Urinary bladder (tissue), 4 donors: ENCODE results near the gene LDLRAD4. TPM values are rescaled to one million over a fixed set of nuclear protein-coding genes. Genes with fewer than 3 reads are reported as not detected.

Source experiments
- DNase-seq: peaks from one replicate; pipeline ENCODE4 v3.0.0-alpha.2; 2015; ENCODE audit errors: extremely low spot score
- H3K27ac ChIP-seq: one replicate; pipeline ENCODE4 v1.5.1; 2013; ENCODE audit warnings: low read depth, mild to moderate bottlenecking, moderate library complexity
- H3K36me3 ChIP-seq: one replicate; pipeline ENCODE4 v1.6.1; 2013; ENCODE audit warnings: mild to moderate bottlenecking, moderate library complexity; ENCODE audit not compliant: insufficient read depth
- H3K4me1 ChIP-seq: one replicate; pipeline ENCODE4 v1.6.1; 2013; ENCODE audit warnings: mild to moderate bottlenecking, moderate library complexity; ENCODE audit not compliant: insufficient read depth
- H3K4me3 ChIP-seq: one replicate; pipeline ENCODE4 v1.5.1; 2013; ENCODE audit warnings: low read depth, low read length
- WGBS: extraction: QIAGEN DNeasy Blood & Tissue Kit; methylation state at CpG from one replicate; pipeline ENCODE4 v1.1.7; 2013; 5-methylcytosine and 5-hydroxymethylcytosine counted together
- polyA plus RNA-seq: library from polyadenylated mRNA; stranded (reverse); fragments of 200-250 nt; gene quantifications from one replicate; pipeline ENCODE4 v1.2.3, GENCODE V29; 2013
- total RNA-seq: library from RNA; depleted of rRNA; stranded (reverse); fragments of >200 nt; gene quantifications from one replicate; pipeline ENCODE4 v1.2.3, GENCODE V29; 2014
- donor health status: healthy with polysubstance abuse.
- donor health status: healthy.

LDLRAD4 gene
- total and polyA plus RNA-seq, 2 donors: 13.8 to 52.3 TPM

GRCh38 chr18:13227910-13228309 is 9.3 kb downstream of the LDLRAD4 start:
- no peaks in the 10 kb centered on the region for H3K4me1 ChIP-seq

DNA sequence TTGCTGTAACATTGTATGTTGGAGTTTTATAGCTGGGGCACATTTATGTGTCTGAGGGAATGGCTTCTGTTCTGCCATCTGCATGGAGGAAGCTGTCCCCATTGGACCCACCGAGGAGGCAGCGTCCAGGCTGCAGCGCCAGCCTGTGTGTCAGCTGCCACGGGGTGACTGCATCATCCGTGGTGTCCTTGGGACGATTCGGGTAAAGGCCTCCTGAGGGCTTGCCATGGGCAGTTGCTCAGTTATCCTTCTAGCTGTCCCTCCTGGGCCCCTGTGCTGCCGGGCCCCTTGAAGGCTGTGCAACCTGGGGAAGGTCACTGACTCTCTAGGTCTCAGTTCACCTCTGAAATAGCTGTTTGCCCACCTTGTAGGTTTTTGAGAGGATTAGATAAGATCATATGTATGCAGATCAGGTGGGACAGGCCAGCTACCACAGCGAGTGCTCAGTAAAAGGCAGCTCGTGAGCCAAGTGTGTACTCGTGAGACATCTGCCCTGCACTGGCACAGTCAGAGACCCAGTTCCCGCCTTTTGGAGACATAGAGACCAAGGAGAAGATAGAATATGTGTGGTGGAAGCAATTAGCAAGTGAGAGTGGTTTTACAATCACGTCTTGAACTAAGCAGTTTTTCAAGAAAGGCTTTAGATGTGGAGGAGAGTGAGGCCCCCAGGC is 10.6 kb downstream of the LDLRAD4 start:
- no peak for DNase-seq
- Histone ChIP-seq H3K4me3 (no peak overlapping the region), H3K27ac (no peak overlapping the region)

More at GRCh38 chr18:13227910-13228309, 9.3 kb downstream of the LDLRAD4 start:
- no peaks in the 10 kb centered on the region for H3K36me3 ChIP-seq
- DNase-seq: no peak
- H3K4me3 ChIP-seq: no peak overlapping the region
- H3K27ac ChIP-seq: no peak overlapping the region
- 98% methylated on average over 6 of the region's 6 CpGs for WGBS

DNA sequence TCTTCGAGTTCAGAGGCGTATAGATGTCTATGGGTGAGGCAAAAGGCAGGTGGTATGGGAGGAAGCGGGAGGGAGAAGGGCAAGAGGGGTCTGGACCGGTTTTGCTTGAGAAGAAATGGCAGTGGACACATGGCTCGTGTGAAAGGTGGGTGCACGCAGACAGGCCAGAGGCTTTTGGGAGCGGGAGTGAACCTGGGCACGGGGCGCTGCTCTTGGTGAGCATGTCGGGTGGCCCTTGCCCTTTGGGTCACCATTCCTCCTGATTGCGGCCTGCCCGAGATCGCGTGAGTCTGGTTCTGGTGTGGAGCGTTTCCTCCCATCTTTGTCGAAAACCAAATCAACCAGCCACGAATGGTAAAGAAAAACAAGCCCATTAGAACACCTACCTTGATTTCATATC is 12.6 kb downstream of the LDLRAD4 start:
- Histone ChIP-seq H3K36me3 (no peaks in the 10 kb centered on the region), H3K27ac (no peak overlapping the region), H3K4me3 (no peak overlapping the region), H3K4me1 (no peaks in the 10 kb centered on the region)
- 95% methylated on average over 17 of the region's 17 CpGs for WGBS
- DNase-seq: no peak

More for the DNA sequence above, 10.6 kb downstream of the LDLRAD4 start:
- WGBS: 94% methylated on average over 13 of the region's 13 CpGs
- no peaks in the 10 kb centered on the region for H3K4me1 ChIP-seq
- H3K36me3 ChIP-seq: no peaks in the 10 kb centered on the region

- H3K36me3 ChIP-seq: no peaks in the 10 kb centered on the region
- DNase-seq: no peak
- H3K4me1 ChIP-seq: no peaks in the 10 kb centered on the region
- H3K27ac ChIP-seq: no peak overlapping the region
- WGBS: 43% methylated on average over 37 of the region's 37 CpGs
- H3K4me3 ChIP-seq: no peak overlapping the region
Observed at GRCh38 chr18:13232086-13232917, 13.7 kb downstream of the LDLRAD4 start.

GRCh38 chr18:13232971-13233786 is 14.6 kb downstream of the LDLRAD4 start:
- WGBS: 93% methylated on average over 19 of the region's 19 CpGs
- Histone ChIP-seq H3K4me1 (no peaks in the 10 kb centered on the region), H3K4me3 (no peak overlapping the region), H3K27ac (no peak overlapping the region), H3K36me3 (no peaks in the 10 kb centered on the region)
- no peak for DNase-seq

DNA sequence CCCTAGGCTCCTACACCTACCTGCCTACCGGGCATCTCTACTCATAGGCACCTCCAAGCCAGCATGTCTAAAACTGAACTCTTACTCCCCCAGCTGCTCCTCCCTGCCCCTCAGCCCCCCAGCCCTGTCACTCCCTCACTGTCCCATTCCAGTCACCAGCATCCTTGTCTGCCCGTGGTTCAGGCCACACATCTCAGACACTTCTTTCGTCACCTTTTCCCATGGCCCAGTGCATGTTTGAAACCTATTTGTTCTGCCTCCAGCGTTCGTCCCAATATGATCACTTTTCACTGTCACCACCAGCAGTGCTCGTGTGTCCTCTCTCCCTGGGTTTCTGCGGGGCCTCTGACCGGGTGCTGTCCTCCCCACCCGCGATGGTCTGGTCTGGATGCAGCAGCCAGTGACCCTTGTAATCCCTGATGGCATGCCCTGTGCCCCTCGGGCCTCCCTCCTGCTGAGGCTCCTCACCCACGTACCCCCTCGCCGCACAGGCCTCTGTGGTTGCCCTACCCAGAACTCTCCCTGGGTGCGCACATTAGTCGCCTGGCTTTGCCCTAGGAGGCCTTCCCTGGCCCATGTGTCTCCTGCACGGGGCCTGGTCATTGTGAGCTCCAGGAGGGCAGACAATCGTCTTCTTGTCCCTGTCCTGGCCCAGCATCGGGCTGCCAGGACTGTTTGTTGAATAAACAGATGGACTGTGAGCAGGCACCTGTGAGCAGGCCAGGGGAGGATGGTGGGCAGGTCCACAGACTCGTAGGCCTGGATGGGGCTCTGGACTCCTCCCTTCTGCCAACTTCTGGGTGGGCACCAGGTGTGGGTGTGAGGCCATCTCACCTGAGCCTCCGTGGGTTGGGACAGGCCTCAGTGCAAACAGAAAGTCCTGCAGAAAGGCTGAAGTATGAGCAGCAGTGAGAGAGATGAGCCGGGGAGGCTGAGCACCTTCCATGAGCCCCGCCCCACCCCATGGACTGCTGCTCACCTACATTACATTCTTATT is 15.5 kb downstream of the LDLRAD4 start:
- WGBS: 94% methylated on average over 23 of the region's 23 CpGs

GRCh38 chr18:13235421-13235831 is 16.9 kb downstream of the LDLRAD4 start:
- Histone ChIP-seq H3K36me3 (no peaks in the 10 kb centered on the region), H3K27ac (no peak overlapping the region), H3K4me3 (no peak overlapping the region), H3K4me1 (no peaks in the 10 kb centered on the region)
- DNase-seq: no peak
- 39% methylated on average over 6 of the region's 6 CpGs for WGBS

More for the DNA sequence above, 15.5 kb downstream of the LDLRAD4 start:
- DNase-seq: no peak
- no peaks in the 10 kb centered on the region for H3K36me3 ChIP-seq
- H3K4me3 ChIP-seq: no peak overlapping the region
- H3K4me1 ChIP-seq: no peaks in the 10 kb centered on the region
- no peak overlapping the region for H3K27ac ChIP-seq

GRCh38 chr18:13235981-13236380 is 17.4 kb downstream of the LDLRAD4 start:
- Histone ChIP-seq H3K4me1 (no peaks in the 10 kb centered on the region), H3K36me3 (no peaks in the 10 kb centered on the region), H3K4me3 (no peak overlapping the region), H3K27ac (no peak overlapping the region)
- WGBS: 34% methylated on average over 8 of the region's 8 CpGs
- no peak for DNase-seq

GRCh38 chr18:13236411-13236810 is 17.9 kb downstream of the LDLRAD4 start:
- DNase-seq: no peak
- H3K27ac ChIP-seq: no peak overlapping the region
- 91% methylated on average over 9 of the region's 9 CpGs for whole genome bisulfite sequencing
- H3K4me3 ChIP-seq: no peak overlapping the region
- H3K36me3 ChIP-seq: no peaks in the 10 kb centered on the region
- no peaks in the 10 kb centered on the region for H3K4me1 ChIP-seq

DNA sequence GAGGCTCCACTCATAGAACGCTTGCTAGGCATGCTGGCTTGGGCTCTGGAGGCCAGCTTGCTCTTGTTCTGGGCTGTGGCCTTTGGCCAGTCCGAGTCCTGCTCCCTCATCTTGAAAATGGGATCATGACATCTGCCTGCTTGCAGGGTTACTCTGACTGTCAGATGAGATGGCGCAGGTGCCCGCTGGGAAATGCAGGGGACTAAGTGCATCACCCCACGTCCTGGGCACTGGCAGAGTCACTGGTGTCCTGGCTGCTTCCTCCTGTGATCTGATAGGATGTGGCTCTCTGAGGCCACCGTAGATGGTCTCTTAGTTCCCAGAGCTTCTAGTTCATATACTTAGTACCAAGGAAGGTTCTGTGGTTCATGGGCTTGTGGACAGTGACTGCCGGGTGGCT is 18.5 kb downstream of the LDLRAD4 start:
- H3K4me1 ChIP-seq: no peaks in the 10 kb centered on the region
- no peaks in the 10 kb centered on the region for H3K36me3 ChIP-seq
- no peak overlapping the region for H3K27ac ChIP-seq
- WGBS: 90% methylated on average over 7 of the region's 7 CpGs
- no peak for DNase-seq
- H3K4me3 ChIP-seq: no peak overlapping the region

DNA sequence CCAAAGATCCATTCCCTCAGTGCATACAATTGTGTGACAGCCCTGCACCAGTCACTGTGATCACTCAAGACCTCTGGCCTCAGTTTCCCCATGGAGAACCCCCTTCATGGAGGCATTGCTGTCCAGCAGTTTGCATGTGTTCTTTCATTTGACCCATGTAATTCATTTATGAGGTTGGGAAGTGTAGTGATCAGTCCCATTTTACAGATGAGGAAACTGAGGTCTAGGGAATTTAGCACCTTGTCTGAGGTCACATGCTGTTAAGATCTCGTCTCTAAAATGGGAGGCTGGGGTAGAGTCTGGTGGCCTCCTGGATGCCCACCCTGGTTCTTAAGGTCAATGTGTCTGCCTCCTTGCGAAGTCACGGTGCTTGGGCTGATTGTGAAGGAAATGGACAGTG is 19.1 kb downstream of the LDLRAD4 start:
- DNase-seq: no peak
- Histone ChIP-seq H3K4me1 (no peaks in the 10 kb centered on the region), H3K36me3 (no peaks in the 10 kb centered on the region), H3K4me3 (no peak overlapping the region), H3K27ac (no peak overlapping the region)
- WGBS: 77% methylated on average over 3 of the region's 3 CpGs

DNA sequence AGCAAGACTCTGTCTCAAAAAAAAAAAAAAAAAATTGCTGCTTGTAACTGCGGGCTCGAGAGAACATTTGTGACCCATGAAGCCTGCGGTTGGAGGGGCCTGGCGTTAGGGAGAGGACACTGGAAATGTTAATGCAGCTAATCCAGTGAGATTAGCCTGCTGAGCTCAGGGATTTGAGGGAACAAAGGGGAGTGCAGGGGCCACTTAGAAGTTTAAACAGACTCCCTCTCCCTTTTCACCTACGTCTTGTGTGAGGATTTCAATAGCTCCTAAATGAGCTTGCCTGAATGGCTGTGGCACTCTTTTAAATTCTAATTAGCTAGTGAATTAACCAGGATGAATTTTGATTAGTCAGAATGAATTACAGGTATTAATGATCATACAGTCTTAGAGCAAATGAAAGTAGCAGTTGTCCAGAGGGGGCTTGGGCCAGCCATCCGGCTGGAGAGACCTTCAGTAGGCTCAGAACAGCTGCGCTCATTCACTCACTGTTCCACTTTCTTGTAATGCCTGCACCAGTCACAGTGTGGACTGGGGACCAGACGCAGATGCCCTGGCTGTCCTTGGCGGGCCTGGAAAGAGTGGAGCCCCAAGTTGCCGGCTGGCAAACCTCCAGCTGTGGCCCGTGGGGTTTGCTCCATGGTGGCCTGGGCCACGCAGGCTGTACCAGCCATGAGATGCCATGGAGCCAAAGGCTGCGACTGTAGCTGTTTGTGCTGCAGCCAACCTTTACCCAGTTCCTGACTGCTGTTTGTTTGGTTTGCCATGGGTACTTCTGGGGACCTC is 20.8 kb downstream of the LDLRAD4 start:
- 78% methylated on average over 13 of the region's 13 CpGs for WGBS
- H3K4me3 ChIP-seq: no peak overlapping the region
- H3K4me1 ChIP-seq: no peaks in the 10 kb centered on the region
- H3K27ac ChIP-seq: no peak overlapping the region
- DNase-seq: no peak
- H3K36me3 ChIP-seq: no peaks in the 10 kb centered on the region
